ENCODE data around the gene TMEM260. TPM values are rescaled to one million over a fixed set of nuclear protein-coding genes. Genes with fewer than 3 reads are reported as not detected.
A peak's percentile ranks its signal among the peaks of the same experiment; 100 is the strongest.

Gene TMEM260
- total RNA-seq = 15.7 TPM

GRCh38 chr14:56579345-56580220 is at the start of gene TMEM260:
Gene TMEM260, plus strand, starts transcription at chr14:56579798. Its CDS starts 117 bp downstream, at chr14:56579915.
- peak; percentile 95 for DNase-seq

DNA sequence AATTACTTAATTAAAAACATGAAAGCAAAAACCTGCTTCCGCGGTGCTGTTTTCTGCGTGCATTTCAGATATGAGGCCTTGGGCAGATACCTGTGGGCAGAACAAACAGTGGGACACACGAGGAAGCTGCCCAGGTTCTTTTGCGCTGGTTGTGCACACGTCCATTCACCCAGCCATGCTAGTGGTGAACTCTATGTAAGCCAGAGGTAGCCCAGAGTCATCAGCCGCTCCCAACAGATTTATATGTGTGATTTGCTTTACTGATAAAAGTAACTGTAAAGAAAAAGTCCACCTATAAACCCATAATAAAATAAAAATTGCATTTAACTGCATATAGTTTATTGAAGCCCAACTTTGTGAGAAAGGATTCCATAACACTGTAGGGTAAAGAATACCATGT is 47.1 kb upstream of the TMEM260 start:
- no peak for DNase-seq

GRCh38 chr14:56534656-56535055 is 44.9 kb upstream of the TMEM260 start:
- DNase-seq = no peak

DNA sequence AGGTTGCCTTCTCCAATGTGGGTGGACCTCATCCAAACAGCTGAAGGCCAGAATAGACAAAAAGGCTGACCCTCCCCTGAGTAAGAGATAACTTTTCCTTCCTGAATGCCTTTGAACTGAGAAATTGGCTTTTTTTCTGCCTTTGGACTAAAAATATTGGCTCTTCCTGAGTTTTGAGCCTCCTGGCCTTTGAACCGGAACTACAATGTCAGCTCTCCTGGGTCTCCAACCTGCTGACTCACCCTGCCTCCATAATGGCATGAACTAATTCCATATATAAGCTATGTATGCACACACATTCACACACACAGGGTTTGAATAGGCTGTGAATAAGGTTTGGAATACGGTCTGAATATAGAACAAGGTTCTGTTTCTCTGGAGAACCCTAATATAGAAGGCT is 39.7 kb upstream of the TMEM260 start:
- DNase-seq = no peak

GRCh38 chr14:56543436-56543835 is 36.2 kb upstream of the TMEM260 start:
- no peak for DNase-seq

- no peak for DNase-seq
These were observed 29.9 kb upstream of the TMEM260 start for GRCh38 chr14:56549721-56550120.

GRCh38 chr14:56552615-56553014 is 27.0 kb upstream of the TMEM260 start:
- no peak for DNase-seq

- DNase-seq = no peak
These were observed 25.3 kb upstream of the TMEM260 start for GRCh38 chr14:56554301-56554700.

GRCh38 chr14:56555921-56556570 is 23.6 kb upstream of the TMEM260 start:
- DNase-seq = peak; percentile 31

DNA sequence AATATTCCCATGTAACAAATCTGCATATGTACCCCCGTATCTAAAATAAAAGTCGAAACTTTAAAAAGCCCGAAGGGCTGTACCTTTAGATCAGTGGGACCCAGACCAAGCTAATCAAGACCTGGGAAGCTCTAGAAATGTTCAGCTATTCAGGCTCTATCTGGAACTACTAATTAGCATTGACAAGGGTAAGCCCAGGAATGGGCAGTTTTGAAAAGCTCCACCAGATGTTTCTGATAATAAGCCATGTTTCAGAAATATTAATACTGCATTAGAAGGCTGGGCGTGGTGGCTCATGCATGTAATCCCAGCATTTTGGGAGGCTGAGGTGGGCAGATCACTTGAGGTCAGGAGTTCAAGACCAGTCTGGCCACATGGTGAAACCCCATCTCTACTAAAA is 20.4 kb upstream of the TMEM260 start:
- DNase-seq = no peak

GRCh38 chr14:56561606-56562005 is 18.0 kb upstream of the TMEM260 start:
- DNase-seq = peak; percentile 32

- no peak for DNase-seq
These were observed 16.7 kb upstream of the TMEM260 start for GRCh38 chr14:56562883-56563282.

- no peak for DNase-seq
These were observed 10.4 kb upstream of the TMEM260 start for GRCh38 chr14:56569174-56569573.

DNA sequence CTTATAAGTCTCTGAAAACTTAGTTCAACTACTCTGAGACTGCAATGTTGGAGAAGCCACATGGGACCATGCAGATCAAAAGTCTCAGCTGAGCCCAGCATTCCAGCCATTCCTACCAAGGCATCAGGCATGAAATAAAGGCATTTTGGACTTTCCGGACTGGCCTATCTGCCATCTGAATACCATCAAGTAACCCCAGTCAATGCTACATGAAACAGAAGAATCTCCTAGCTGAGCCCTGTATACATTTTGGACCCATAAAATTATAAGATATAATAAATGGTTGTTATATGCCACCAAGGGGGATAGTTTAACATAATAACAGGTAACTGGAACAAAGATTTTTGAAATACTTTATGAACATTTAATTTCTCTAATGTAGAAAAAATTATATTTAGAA is 9.3 kb upstream of the TMEM260 start:
- no peak for DNase-seq

GRCh38 chr14:56580221-56580711 is 668 bp downstream of the TMEM260 start:
- peak; percentile 34 for DNase-seq

DNA sequence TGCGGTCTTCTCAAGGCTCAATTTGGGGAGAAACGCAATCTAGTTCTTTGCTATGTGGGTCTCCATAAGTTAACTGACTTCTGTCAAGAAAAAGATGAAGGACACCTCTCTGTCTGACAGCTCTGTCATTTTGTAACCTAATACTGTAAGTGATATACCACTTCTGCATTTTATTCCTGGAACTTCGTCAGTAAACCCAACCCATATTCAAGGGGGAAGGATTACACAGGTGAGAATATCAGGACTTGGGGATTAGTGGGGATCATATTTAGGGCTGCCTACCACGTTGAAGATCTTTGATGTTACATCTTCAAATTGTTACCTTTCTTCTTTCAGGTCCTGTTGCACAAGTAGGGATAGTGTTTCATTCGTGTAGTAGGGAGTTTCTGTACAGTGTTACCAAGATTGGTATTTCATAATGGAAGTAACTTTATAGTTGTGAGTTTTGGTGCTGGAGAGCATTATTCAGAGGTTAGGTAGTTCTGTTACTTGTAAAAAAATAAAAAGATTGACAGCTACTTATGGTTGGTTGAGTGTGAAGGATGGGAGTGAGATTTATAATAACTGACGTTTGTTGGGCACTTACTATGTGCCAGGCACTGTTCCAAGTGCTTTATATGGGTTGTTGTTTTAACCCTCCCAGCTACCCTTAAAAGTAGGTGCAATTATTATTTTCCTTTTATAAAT is 1.6 kb downstream of the TMEM260 start:
- no peak for DNase-seq

- no peak for DNase-seq
These were observed 6.0 kb downstream of the TMEM260 start for GRCh38 chr14:56585461-56586084.

- no peak for DNase-seq
These were observed 8.1 kb downstream of the TMEM260 start for GRCh38 chr14:56587701-56588100.

DNA sequence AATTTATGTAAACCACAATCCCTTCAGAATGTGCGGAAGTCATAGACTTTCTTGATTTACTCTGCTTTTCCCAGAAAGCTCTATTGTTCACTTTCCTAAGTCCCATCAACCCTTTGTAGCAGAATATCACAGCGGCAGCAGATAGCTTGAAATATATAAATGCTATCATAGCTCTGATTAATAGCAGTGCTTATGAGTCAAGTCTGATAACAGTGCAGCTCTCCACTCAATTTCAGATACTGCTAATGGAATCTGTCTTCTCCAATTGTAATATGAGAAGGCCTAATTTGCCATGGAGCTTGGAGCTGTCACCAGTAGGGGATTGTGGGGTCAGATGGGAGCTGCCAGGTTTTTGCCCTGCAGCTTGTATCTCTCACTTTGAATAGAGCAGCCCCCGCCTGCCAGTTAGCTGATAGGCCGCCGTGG is 10.9 kb downstream of the TMEM260 start:
- peak; percentile 86 for DNase-seq

DNA sequence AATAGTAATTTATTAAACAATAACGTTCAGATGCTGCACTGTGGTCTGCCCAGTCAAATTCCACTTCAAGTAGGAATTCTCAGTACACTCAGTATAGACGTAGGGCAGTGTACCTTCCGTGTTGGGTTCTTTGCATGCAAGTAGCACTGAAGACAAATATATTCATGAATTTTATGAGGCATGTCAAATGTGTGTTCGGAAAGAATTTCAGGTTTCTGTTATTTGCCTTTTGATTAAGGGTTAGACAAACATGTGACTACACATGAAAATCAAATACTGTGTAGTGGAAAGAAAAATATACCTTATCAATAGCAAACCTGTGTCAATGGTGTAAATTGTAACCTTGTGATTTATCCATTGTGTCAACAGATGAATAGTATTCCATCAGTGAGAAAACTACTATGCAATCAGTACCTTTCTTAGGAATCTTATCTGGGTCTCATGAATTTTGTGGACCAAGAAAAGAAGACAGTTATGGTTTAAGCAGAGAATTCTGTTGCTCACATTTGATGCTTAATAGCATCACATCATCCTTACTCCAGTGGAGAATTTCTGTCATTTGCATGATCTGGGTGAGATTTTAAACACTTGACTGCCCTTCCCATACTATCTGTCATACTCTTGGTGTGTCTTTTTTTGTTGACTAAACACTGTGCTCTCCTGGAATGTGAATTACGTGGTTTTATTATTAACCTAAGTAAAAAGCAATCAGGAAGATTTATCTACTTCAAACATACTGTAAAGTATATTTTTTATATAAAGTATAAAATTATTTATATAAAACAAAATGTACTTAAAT is 13.3 kb downstream of the TMEM260 start:
- no peak for DNase-seq

- DNase-seq = no peak
These were observed 14.8 kb downstream of the TMEM260 start for GRCh38 chr14:56594428-56594827.

GRCh38 chr14:56598519-56598918 is 18.9 kb downstream of the TMEM260 start:
- no peak for DNase-seq
